GM21717 (cell line): Measurements from ENCODE around the gene MAGI1.

ENCODE experiments used
- ATAC-seq: cut with Tn5 transposase; IDR thresholded peaks from one replicate; pipeline ENCODE4 v1.9.1; 2021; ENCODE audit warnings: mild to moderate bottlenecking, moderate library complexity; ENCODE audit not compliant: unreplicated experiment

MAGI1 gene

DNA sequence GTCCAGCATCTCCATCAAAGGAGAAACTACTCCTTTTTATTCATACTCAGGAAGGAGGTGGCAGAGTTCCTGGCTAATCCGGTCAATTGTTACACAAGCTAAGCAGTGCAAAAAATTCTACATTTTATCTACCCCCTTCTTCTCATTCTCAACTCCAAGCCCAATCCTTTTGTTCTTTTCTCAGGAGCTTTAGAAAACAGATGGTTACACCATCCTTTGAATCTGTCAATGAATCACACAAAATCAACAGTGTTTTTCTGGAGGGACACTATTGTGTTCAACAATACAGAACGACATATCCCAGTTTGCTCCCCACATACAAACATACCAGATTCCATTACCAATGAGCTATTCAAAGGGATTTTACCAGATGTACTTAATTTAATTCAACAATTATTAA is 362.1 kb downstream of the MAGI1 start:
- no peak for ATAC-seq

DNA sequence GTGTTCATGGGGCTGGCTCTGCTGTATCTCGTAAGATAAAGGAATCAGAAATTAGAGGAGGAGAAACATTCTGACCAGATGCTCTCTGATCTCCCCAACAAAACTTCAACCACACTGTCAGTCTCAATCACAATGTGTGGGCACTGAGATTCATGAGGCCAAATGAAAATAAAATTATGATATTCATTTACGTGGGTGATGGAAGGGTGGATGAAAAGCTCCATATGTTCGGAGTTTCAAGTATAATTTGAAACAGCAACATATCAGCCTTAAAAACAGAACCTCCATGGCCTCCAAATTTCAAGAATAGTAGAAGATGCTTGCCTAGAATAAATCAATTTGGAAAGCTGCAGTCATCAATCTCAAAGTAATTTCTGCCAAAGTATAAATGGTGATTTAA is 363.7 kb downstream of the MAGI1 start:
- ATAC-seq = no peak

DNA sequence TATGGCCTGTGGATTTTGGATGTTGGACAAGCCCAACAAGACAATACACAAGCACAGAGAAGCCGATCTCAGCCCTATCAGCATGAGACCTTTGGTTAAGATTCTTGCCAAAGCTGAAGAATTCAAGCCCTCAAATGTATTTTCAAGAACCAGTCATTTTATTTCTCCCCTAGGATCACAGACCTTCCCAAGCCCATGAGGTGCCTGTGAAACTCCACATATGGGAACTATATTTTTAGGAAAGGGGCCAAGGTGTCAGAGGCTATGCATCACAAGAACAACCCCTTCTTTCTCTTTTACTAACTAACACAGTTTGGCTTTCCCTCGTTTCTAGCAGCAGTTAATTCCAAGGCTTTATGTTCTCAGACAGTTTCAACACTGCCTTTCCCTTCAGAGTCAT is 364.5 kb downstream of the MAGI1 start:
- no peak for ATAC-seq

DNA sequence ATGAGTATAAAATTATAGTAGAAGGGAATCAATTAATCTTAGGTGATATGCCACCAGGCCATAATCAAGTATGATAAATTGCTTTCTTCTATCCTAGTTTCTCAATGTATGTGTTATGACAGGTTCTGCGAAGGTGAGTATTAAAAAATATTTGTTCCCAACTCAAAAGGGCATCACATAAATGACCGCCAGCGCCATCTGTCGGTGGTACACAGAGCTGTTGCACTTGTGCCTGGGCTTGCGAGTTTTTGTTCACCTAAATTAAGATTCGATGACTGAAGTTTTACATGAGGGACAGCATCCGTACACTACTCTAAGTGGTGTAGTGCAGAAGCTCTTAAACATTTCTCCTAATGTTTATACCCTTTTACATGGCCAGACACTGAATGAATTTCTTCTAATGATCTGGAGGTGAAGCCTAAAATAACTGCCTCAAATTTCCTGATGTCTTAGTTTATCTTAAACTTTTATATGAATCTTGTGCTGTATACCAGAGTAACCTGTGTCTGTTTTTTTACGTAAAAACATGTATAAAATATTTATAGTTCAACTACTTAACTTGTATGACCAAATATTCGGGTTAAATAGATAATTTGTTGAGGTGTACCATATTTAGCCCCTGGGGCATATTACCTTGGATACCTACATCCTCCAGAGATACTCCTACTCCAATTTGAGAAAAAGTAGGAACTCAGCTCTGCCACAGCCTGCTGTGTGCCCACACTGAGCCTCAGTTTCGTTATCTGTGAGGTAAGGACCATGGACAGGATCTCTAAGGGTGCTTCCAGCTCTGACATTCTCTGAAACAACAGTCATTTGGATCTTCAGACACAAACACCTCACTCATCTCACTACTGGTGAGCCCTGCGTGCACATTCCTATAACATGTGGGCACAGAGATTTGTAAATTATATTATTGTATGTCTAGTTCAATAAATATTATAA is 365.6 kb downstream of the MAGI1 start:
- no peak for ATAC-seq

DNA sequence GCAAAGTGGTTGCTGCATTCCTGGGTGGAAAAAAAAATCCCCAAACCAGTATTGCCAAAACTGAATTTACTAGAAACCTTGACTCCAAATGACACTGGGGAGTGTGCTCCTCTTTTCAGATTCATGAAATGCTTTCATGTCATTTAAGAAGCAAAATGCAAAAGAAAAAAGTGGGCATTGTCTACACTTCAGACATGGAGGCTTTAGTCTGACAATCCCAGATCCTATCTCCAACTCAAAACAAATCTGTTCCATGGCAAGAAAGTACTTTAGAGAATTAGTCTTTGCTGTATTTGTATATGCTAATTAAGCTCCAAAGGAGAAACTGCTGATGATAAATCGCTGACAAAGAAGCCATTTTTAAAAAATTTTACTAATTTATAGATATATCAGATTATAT is 366.7 kb downstream of the MAGI1 start:
- no peak for ATAC-seq

DNA sequence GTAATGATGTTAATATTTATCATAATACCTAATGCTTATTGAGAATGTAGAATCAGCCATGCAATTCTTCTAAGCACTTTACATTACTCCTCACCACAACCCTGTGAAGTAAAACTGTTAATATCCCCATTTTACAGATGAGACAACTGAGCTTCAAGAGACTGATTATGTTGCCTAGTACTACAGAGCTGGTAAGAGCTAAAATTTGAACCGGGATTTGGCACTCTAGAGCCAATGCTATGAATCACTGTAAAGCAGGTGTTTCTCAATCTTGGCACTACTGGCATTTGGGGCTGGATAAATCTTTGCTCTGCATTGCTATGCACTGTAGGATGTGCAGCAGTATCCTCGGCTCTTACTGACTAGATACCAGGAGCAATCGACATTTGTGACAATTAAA is 367.7 kb downstream of the MAGI1 start:
- no peak for ATAC-seq

DNA sequence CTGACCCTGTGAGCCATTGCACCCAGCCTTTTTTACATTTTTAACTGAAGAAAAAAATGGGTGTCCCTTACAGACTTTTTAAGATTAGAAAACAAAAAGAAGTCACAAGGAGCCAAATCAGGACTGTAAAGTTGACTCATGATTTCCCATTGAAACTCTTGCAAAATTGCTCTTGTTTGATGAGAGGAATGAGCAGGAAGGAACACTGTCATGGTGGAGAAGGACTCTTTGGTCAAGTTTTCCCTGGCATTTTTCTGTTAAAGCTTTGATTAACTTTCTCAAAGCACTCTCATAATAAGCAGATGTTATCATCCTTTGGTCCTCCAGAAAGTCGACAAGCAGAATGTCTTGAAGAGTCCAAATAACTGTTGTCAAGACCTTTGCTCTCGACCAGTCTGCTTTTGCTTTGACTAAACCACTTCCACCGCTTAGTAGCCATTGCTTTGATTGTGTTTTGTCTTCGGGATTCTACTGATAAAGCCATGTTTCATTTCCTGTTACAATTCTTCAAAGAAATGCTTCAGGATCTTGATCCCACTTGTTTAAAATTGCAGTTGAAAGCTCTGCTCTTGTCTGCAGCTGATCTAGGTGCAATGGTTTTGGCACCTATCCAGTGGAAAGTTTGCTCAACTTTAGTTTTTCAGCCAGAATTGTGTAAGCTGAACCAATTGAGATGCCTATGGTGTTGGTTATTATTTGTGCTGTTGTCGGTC is 369.4 kb downstream of the MAGI1 start:
- ATAC-seq = no peak

DNA sequence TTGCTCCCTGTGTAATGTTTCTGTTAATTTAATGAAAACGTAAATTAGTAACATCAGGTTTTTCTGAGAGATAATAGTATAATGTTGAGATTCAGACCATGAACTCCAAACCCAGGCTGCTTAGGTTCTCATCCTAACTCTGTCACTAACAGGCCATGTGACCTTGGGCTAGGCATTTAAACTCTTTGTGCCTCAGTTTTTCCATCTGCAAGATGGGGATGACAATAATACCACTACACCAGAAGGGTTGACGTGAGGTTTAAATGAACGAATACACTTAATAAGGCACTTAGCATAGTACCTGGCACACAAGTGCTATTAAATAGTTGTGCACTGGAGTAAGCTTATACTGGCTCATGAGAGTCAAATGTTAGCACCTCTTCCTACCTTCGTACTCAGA is 370.8 kb downstream of the MAGI1 start:
- no peak for ATAC-seq

DNA sequence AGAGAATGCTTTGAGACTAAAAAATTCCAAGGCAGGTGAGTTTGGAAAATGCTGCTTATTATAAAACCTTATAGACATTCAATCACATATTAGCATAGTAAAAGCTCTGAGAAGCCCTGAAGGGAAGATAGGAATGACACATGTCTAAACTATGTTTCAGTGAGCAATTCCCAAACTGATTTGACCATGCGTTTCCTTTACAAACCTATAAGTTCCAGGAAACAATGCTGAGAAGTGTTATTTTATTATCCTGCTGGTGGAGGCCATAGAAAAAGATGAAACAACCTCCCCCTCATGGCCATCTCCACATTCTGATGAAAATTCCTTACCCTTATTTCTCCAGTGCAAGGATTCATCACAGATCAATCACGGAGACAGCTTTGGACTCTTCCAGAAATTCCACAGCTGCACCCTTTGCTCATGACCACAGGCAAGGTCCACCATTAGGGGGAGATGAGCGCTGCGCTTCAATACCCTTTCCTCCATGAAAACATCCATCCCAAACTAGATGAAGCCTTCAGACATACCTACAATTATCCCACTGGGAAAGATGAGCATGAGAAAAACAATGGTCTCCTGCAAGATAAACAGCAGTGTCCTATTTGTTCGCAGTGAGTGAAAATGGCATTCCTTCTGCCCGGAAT is 372.1 kb downstream of the MAGI1 start:
- ATAC-seq = no peak

DNA sequence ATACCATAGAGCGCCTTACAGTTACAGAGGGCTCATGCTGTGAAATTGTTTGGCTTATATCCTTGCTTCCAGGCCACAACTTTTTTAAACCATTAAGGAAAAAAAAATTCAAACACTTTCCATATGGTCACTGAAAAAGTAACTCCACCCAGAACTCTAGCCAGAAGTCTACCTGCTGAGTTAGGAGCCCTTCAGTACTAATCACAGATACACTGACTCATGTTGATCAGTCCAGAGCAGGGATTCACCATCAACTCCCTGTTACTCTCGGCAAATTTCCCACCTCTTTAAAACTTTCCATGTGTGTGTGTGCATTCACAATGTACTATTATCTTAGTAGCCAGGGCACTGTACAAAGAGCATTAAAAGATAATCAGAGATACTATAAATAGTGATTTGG is 372.8 kb downstream of the MAGI1 start:
- no peak for ATAC-seq

DNA sequence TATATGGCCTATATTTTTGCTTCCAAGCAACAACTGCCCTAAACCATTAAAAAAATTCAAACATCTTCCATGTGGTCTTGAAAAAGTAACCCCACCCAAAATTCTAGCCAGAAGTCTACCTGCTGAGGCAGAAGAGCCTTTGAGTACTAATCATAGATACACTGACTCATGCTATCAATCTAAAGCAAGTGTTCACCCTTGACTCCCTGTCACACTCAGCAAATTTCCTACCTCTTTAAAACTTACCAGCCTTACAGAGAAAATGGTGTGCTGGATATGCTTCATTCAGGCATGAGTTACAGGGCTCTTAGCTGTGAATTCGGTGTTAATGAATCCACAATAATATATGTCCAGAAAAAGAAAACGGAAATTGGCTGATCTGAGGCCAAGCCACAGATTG is 373.8 kb downstream of the MAGI1 start:
- ATAC-seq = no peak

DNA sequence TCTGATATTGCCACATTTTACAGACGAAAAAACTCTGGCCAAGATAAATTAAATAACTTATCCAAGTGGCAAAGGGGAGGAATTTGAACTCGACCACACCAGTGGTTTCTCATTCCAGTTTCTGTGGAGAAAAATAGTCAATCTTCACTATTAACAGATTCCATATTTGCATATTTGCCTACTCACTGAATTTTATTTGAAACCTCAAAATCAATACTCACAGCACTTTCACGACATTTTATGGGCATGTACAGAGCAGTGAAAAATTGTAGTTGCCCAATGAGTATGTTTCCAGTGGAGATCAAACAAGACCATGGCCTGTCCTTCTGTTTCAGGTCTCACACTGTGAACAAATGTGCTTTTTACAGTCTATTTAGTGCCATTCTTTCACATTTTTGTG is 374.3 kb downstream of the MAGI1 start:
- ATAC-seq = no peak

DNA sequence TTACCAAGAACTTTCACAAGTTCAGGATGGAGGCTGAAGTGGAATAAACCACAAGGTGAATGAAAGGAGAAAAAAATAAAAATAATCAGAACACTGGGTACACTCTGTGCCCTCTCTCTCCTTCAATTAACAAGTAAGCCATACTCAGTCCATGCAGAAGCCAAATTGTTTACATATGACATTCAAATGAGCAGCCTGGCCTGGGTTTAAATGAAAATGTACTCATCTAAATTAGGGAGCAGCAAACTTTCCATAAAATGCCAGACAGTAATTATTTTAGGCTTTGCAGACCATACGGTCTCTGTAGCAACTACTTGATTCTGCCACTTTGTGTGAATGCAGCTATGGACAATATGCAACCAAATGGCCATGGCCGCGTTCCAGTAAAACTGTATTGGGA is 376.6 kb downstream of the MAGI1 start:
- no peak for ATAC-seq

DNA sequence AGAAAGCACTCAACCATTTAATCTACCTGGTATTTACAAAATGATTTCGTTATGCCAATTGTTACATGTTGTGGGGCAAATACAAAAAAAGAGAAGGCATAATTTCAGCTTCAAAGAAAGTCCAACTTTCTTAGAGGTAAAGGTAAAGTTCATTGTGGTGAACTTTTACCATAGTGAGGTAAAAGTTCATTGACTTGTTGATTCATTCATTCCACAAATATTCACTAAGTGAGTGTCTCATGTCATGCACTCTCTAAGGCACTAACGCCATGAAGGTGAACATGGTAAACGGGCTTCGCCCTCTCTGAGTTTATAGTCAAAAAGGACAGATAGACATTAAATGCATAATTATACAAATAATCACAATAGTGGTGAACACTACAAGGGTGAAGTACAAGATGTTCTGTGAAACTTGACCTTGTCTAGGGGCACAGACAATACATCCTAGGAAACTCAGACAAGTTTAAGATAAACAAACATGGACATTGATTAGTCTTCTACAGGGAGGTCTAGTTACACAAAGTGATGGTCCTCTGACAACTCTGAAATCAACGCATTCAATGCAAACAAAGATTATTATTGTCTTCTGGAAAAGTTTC is 378.6 kb downstream of the MAGI1 start:
- no peak for ATAC-seq

DNA sequence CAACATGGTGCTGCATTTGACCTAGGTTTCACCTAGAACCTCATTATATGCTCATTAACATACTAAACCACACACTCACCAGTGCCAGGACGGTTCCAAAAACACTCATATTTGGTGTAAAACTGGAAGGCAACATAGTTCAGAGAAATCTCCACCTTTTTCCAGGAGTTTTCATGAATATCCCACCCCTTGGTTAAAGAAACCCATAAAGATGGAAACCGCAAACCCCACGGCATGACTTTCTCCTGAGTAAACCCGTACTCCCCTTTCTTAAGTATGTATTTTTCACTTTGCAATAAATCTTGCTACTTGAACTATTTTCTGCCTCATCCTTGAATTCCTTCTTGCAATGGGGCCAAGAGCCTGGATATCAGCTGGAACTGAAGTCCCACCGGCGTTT is 379.3 kb downstream of the MAGI1 start:
- no peak for ATAC-seq

DNA sequence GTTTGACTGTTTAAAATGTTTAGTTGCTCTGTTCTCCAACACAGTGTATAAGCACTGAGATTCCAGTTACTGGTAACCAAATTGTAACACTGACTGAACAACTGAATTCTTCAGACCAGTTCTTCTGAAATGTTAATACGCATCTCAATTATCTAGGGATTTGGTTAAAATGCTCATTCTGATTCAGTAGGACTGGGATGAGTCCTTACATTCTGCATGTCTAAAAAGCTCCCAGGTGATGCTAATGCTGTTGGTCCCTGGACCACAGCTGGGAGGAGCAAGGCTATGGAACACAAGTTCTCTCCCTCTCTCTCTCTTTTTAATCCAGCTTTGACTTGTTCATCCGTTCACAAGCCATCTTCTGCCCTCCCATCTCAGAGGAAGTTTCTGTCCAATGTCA is 380.3 kb downstream of the MAGI1 start:
- ATAC-seq = no peak

DNA sequence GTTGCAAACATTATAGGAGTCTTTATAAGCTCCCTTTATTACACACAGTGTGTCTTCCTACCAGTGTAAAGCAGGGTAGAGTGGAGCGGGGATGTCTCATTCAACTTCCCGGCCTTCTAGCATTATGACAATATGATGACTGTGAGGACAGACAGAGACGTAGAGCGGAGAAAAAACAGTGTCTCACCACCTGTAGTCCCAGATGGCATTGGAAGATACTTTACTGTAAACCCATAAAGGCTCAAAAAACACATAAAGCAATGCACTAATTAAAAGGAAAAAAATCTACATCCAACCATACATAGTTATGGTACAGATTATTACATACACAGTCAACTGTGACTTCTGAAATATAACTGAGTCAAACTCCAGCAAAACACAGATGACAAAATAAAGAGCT is 383.7 kb downstream of the MAGI1 start:
- no peak for ATAC-seq

DNA sequence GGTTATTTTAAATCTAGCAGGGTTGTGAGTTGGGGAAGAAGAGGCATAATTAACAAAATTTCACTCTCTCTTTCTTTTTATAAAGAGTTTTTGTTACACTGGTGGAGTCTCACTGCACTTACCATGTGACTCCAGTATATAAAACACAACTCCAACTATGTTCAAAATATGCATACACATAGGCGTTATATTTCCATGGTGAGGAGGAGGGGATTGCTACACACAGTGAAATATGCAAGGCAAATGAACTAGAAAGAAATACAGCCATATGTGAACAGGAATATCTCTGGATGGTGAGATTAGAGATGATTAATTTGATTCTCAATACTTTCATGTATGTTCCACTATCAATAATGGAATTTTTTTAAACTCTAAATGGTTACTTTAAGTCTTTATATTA is 385.0 kb downstream of the MAGI1 start:
- ATAC-seq = no peak

DNA sequence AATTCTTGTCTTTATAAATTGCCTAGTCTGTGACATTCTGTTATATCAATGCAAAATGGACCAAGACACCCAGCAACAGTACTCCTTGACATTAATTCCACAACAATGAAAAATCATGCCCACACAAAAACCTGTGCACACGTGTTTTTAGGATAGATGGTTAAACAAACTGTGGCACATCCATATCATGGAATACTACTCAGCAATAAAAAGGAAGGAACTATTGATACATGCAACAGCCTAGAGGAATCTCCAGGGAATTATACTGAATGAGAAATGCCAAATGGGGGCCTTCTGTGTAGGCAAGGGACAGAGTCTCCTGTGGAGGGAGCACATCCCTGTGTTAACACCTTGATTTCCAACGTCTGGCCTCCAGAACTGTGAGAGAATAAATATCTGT is 388.5 kb downstream of the MAGI1 start:
- ATAC-seq = no peak

DNA sequence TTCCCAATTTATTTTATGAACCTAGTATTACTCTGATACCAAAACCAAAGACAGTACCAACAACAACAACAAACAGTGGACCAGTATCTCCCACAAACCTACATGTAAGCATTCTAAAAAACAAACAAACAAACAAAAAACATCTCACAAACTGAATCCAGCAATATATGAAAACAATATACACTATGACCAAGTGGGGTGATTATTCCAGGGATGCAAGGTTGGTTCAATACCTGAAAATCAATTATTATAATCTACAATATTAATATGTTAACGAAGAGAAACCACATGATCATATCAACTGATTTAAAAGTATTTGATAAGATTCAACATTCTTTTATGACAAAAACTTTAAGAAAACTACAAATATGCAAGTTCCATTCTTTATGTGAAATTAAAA is 391.3 kb downstream of the MAGI1 start:
- no peak for ATAC-seq

DNA sequence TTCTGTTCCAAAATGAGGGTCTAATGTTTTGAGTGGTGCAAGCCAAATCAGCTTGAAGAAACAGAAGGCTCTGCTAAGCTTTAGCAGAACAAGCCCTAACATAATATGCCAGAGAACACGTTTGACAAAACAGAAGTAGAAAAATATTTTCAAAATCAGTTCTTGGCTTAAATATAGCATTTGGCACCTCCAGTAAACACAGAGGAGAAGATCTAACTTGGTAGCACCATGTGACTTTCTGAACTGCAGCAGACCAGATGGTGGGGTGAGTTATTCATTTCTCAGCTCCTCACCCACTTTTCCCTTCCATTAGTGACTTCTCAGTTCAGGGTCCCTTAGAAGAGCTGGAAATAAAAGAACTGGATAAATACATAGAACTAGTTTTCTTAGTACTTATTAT is 395.8 kb downstream of the MAGI1 start:
- no peak for ATAC-seq
